COLO668 (cell line): ENCODE results near the gene SYCE1.
"Not testable (repeated sequence)": the region's sequence is repeated elsewhere in the genome, so short reads cannot be mapped to it uniquely, and the experiment has no call there.

Source experiments
- DNase-seq: peaks from one replicate; lab custom pipeline; 2025; ENCODE audit not compliant: unreplicated experiment; lab: John Stamatoyannopoulos, UW

Gene SYCE1

GRCh38 chr10:133557381-133557780 is 8.0 kb downstream of the SYCE1 start:
- no peak for DNase-seq

GRCh38 chr10:133555521-133555920 is 9.9 kb downstream of the SYCE1 start:
- DNase-seq, result no peak

- DNase-seq, result no peak
Observed at GRCh38 chr10:133554600-133554999, 10.8 kb downstream of the SYCE1 start.

- no peak for DNase-seq
Observed at GRCh38 chr10:133544506-133544905, 20.9 kb downstream of the SYCE1 start.

GRCh38 chr10:133541441-133541975 is 23.9 kb downstream of the SYCE1 start:
- DNase-seq, result not testable (repeated sequence)

GRCh38 chr10:133537546-133538545 is 27.5 kb downstream of the SYCE1 start:
- no peak for DNase-seq

GRCh38 chr10:133536198-133536597 is 29.2 kb downstream of the SYCE1 start:
- no peak for DNase-seq

- no peak for DNase-seq
Observed at GRCh38 chr10:133534417-133534816, 31.0 kb downstream of the SYCE1 start.

- no peak for DNase-seq
Observed at GRCh38 chr10:133532871-133533270, 32.5 kb downstream of the SYCE1 start.

- no peak for DNase-seq
Observed at GRCh38 chr10:133530506-133530905, 34.9 kb downstream of the SYCE1 start.

- DNase-seq, result no peak
Observed at GRCh38 chr10:133529576-133529946, 35.8 kb downstream of the SYCE1 start.

GRCh38 chr10:133528845-133529575 is 36.4 kb downstream of the SYCE1 start:
- DNase-seq, result no peak

- DNase-seq, result no peak
Observed at GRCh38 chr10:133528296-133528844, 37.0 kb downstream of the SYCE1 start.

GRCh38 chr10:133527771-133528271 is 37.6 kb downstream of the SYCE1 start:
- no peak for DNase-seq

GRCh38 chr10:133526957-133527588 is 38.3 kb downstream of the SYCE1 start, which contains the start of gene CYP2E1:
TSS of gene CYP2E1 (plus strand) at chr10:133527363. CDS start at chr10:133527396, 33 bp downstream.
- DNase-seq, result no peak

GRCh38 chr10:133525444-133525843 is 39.9 kb downstream of the SYCE1 start:
- DNase-seq, result no peak

- DNase-seq, result no peak
Observed at GRCh38 chr10:133523631-133524203, 41.7 kb downstream of the SYCE1 start.

- DNase-seq, result peak; percentile 76
Observed at GRCh38 chr10:133520193-133520738, 45.1 kb downstream of the SYCE1 start.

- DNase-seq, result peak; percentile 63
Observed at GRCh38 chr10:133518517-133518916, 46.9 kb downstream of the SYCE1 start.

GRCh38 chr10:133516057-133516456 is 49.3 kb downstream of the SYCE1 start:
- no peak for DNase-seq
